HG02798 (cell line): Measurements from ENCODE around the gene FAM229B.
"Not testable (repeated sequence)": the region's sequence is repeated elsewhere in the genome, so short reads cannot be mapped to it uniquely, and the experiment has no call there.

Experiments used
- ATAC-seq: cut with Tn5 transposase; IDR thresholded peaks from one replicate; pipeline ENCODE4 v1.9.1; 2021; ENCODE audit warnings: mild to moderate bottlenecking; ENCODE audit not compliant: unreplicated experiment, poor library complexity

The FAM229B gene

GRCh38 chr6:112087136-112087911 is at the start of gene FAM229B, which contains the start of gene TUBE1:
Gene FAM229B (plus strand): TSS chr6:112087591. CDS start chr6:112099284, 11,693 bp downstream.
Gene TUBE1 (minus strand): TSS chr6:112087482. CDS start chr6:112087434, 48 bp downstream.
- ATAC-seq = peak; percentile 97

- no peak for ATAC-seq
Observed at GRCh38 chr6:112037783-112038216, 49.6 kb upstream of the FAM229B start.

- ATAC-seq = no peak
Observed at GRCh38 chr6:112038268-112038667, 49.1 kb upstream of the FAM229B start.

GRCh38 chr6:112038756-112039430 is 48.5 kb upstream of the FAM229B start:
- ATAC-seq = no peak

GRCh38 chr6:112039431-112039770 is 48.0 kb upstream of the FAM229B start:
- no peak for ATAC-seq

DNA sequence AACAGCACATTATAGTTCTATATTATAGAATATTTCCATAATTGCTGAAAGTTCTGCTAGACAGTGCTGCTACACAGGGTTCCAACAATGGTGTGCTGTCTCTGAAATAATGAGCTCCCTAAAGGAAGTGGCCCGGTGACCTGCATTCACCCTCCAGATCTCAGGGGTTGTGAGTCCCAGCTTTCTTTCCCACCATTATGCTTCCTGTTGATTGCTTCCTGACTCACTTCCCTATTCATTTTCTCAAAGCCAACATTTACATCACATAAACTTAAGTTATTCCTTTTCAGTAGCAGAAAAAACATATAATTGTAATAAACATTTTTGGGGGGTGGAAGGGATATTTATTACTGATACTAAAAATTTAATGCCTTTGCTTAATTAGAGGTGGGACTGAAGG is 46.4 kb upstream of the FAM229B start:
- ATAC-seq = no peak

DNA sequence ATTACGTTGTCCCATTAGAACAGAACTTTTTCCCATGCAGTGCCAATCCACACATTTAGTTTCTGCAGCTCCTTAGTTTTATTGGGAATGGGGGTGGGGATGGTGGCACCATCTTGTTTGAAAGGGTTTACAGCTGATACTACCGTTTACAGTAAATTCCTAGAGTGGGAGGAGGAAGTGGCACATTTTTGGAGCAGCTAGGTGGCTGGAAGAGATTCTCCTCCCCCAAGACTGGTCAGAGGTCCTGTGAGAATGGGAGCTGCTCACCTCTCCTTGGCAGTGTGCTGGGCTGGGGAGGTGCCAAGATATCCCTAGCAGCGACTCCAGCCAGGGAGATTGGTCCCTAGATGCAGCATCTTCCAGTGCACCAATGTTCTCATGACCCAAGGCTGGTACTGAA is 45.9 kb upstream of the FAM229B start:
- ATAC-seq = no peak

- peak; percentile 90 for ATAC-seq
Observed at GRCh38 chr6:112043032-112044007, 44.1 kb upstream of the FAM229B start.

DNA sequence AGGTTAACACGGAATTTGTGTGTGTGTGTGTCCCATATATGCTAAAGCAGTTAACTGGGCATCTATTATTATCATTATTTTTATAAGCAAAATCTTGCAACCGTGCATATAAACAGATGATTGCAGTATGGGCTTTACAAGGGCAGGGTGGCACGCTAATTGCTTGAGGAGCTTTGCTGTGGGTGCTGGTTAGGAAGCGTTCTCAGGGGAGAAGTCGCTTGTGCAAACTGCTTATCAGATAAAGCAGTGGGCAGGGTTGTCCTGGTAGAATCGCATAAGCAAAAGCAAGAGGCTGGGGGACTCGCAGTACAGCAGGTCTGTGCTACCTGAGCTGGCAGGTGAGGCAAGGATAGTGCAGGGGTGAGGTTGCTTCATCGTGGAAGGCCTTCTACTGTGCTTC is 43.2 kb upstream of the FAM229B start:
- no peak for ATAC-seq

DNA sequence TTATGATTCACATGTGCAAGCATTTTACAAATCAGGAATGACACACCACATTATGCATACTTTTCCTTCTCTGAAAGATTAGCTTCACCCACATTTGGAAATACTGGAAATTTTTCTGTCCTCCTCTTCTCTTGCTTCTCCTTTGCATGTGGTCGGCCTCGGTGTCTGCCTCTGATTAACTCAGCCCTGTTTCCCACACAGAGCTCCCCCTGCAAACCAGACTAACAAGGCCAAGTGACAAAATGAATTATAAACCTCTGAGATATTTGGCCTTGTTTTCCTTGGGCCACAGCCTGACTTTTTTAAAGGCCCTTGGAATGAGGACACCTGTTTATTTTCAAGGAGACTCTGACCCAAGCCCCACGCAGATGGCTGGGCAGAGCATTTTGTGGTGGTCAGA is 42.5 kb upstream of the FAM229B start:
- no peak for ATAC-seq

GRCh38 chr6:112047523-112047922 is 39.9 kb upstream of the FAM229B start:
- ATAC-seq = not testable (repeated sequence)

- no peak for ATAC-seq
Observed at GRCh38 chr6:112049026-112049799, 38.2 kb upstream of the FAM229B start.

DNA sequence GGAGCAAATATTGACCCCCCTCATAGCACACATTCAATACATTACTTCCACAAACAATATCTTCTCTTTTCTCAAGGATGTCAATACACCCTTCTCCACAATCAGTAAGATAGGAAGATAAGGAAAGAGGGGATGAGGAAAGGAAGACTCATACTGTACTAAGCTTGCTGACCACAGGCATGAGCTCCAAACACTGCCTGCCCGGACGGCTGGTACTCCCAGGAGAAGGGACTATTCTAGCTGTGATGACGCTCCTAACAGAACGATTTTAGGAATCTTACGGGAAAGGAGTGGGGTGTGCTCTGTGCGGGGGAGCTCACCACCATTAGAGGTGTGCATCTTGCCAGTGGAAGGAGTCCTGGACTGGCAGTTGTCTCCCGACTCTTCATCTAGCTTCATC is 37.4 kb upstream of the FAM229B start:
- ATAC-seq = no peak

- no peak for ATAC-seq
Observed at GRCh38 chr6:112050429-112050828, 37.0 kb upstream of the FAM229B start.

- not testable (repeated sequence) for ATAC-seq
Observed at GRCh38 chr6:112051251-112051740, 36.1 kb upstream of the FAM229B start.

DNA sequence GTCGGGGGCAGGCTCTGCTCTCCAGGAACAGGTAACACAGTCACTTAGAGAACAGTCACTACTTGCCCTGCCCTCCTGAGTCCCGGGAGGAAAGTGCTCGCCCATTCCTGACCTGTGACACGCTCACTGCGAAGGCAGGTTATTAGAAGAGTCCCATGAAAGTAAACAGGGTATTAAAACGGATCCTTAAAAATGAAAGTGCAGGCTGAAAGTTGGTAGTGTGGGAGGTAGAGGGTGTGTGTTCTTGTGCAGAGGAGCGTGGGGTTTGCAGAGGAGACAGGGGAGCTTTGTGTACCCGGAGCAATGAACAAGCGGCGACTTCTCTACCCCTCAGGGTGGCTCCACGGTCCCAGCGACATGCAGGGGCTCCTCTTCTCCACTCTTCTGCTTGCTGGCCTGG is 33.4 kb upstream of the FAM229B start, which contains the start of gene CCN6:
CCN6 (plus strand) TSS at position 104 of the 400 bp plus-strand sequence; CDS start at position 358, 254 bp downstream.
- ATAC-seq = no peak

DNA sequence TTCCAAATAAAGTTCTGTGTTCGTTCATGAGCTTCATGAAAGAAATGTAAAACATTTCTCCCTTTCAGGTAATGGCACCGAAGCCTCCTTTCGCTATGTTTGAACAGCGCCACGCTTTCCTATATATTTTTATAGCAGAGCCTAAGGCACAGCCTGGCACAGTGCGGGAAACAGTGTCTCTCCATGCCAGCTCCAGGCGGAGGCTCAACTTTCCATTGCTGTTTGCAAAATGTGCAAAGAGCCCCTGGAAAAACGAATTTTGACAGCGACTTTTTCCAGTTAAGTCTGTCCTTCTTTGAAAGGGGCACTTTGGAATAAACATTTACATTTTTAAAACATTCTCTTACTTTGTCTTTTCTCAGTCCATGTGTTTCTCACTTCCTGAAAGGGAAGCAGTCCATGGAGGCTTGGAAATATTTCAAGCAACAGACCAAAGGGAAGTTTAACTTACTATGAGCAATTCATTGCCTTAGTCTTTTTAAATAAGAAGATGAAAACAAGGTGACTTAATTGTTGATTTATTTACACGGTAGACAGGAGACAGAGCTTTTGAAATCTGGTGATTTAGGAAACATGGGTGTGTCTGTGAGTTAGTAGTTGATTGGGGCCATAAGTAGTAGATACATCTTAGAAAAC is 32.7 kb upstream of the FAM229B start:
- ATAC-seq = no peak

GRCh38 chr6:112058243-112059032 is 29.0 kb upstream of the FAM229B start:
- ATAC-seq = no peak
